ENCODE results near the gene HSPA2.

Gene HSPA2

DNA sequence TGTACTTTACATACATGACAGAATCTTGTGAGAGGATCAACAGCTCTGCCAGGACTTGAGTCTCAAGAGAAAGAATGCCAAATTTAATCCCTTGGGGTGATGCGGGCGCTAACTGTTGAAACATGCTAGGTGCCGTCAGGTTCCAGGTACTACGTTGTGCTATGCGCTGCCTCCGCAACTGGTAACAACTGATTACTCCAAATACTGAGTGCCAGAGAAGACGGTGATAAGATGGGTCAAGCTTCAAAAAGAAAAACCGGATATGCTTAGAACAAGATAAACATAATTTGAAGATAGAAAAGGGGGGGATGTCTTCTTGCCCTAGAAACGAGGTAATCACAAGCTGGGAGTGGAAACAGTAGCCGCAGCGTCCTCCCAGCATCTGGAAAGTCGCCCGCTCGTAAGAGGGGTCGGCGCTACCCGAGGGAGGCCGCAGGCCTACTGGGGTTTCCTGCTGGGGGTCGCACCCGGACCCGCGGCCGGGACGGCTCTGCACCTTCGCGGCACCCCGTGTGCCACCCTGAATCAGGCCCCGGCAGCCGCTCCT, 37.6 kb upstream of the HSPA2 start:
- WGBS = 5% methylated on average over 29 of the region's 29 CpGs
- peak overlapping the region; percentile 97 for H3K9ac ChIP-seq (ENCODE audit: low read length)
- peak overlapping the region; percentile 73 for H2AFZ ChIP-seq (ENCODE audit: low read depth, low read length)

DNA sequence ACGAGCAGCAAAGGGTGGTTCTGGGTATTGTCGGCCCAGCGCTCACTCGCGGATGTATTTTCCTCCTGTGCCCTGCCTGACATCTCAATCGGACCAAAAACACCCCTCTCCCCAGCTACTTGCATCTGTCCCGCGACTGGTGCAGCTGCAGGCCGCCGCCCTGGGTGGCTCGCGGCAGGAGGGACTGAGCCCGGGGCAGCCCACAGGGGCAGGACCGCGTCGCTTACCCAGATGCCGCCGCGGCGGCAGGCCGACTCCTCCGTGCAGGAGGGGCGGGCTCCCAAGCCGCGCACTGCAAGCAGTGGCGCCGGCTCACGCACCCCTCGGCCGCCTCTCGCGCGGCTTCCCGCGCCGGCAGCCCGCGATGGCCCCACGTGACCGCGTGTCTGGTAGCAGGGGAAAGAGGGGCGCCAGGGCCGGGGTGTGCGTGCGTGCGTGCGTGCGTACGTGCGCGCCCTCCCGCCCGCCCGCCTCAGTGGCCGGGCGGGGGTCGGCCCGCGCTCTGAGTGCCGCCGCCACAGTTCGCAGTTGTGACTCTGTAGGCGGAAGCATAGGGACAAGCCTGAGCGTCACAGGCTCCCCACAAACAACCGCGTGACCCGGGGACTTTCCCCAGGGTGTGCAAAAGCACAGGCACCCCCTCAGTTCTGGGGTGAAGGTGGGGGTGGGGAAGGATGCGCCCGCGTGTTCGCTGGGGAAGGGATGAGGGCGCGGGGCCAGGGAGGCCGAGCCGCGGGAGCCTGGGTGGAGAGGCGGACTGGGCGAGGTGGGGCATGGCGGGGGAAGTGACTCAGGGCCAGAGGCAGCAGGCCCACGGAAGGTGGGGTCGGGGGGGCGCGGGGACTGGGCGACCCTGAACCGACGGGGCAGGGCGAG, 36.9 kb upstream of the HSPA2 start, which contains the start of gene ZBTB25:
ZBTB25 (minus strand) TSS at position 405 of the 876 bp plus-strand sequence. CDS start 13,305 bp downstream, outside the sequence.
- Histone ChIP-seq H3K9ac (ENCODE audit: low read length) (peak within 1 kb of the TSS; percentile 97), H3K4me1 (ENCODE audit: control insufficient read depth, insufficient read depth, low read depth, low read length) (peaks cover 11% of the 10 kb centered on the region), H3K27me3 (ENCODE audit: control insufficient read depth in 1 of 2, insufficient read depth in 1 of 2, low read length in 2 of 2) (no peaks in the 10 kb centered on the region), H3K23ac (ENCODE audit: low read length in 2 of 2) (peak within 1 kb of the TSS; percentile 70 to 98), H3K14ac (ENCODE audit: low read length in 2 of 2) (peak within 1 kb of the TSS; percentile 63 to 100), H3K27ac (ENCODE audit: low read length, poor library complexity, severe bottlenecking) (peak within 1 kb of the TSS; percentile 100), H2BK15ac (ENCODE audit: low read depth, poor library complexity, severe bottlenecking) (peak within 1 kb of the TSS; percentile 99), H3K4ac (ENCODE audit: low read depth in 1 of 2, low read length in 2 of 2) (peak within 1 kb of the TSS; percentile 99), H4K8ac (ENCODE audit: low read length) (peak within 1 kb of the TSS; percentile 100), H2BK12ac (ENCODE audit: low read length in 2 of 2) (peak within 1 kb of the TSS; percentile 81 to 98), H2BK120ac (ENCODE audit: low read depth, low read length) (peak within 1 kb of the TSS; percentile 100), H3K79me1 (replicated peaks; ENCODE audit: low read length, poor library complexity, severe bottlenecking) (peaks cover 2% of the 10 kb centered on the region), H3K9me3 (ENCODE audit: control insufficient read depth, low read length) (no peaks in the 10 kb centered on the region), H2AK5ac (ENCODE audit: low read length, severe bottlenecking) (peak within 1 kb of the TSS; percentile 91), H3K18ac (ENCODE audit: low read depth in 1 of 2, low read length in 2 of 2) (peak within 1 kb of the TSS; percentile 99 to 100), H3K36me3 (ENCODE audit: control insufficient read depth in 1 of 2, insufficient read depth in 2 of 2, low read depth in 1 of 2, low read length in 2 of 2) (peaks cover 0 to 5% of the 10 kb centered on the region in 2 experiments), H3K4me3 (ENCODE audit: insufficient read depth in 1 of 2, low read depth in 1 of 2, low read length in 2 of 2) (peak within 1 kb of the TSS; percentile 93), H2AFZ (ENCODE audit: low read depth, low read length) (peak within 1 kb of the TSS; percentile 73), H2BK5ac (ENCODE audit: low read depth, low read length, poor library complexity, severe bottlenecking) (peak within 1 kb of the TSS; percentile 100), H4K91ac (ENCODE audit: low read length) (peak within 1 kb of the TSS; percentile 100), H3K4me2 (ENCODE audit: low read length, poor library complexity, severe bottlenecking) (peak within 1 kb of the TSS; percentile 96)
- 1% methylated on average over 82 of the region's 87 CpGs for WGBS
- peak; percentile 95 for DNase-seq

More for the DNA sequence above, 37.6 kb upstream of the HSPA2 start:
- peak overlapping the region; percentile 91 for H2BK5ac ChIP-seq (ENCODE audit: low read depth, low read length, poor library complexity, severe bottlenecking)
- peaks cover 2% of the 10 kb centered on the region for H3K79me1 ChIP-seq (replicated peaks; ENCODE audit: low read length, poor library complexity, severe bottlenecking)
- H2BK15ac ChIP-seq (ENCODE audit: low read depth, poor library complexity, severe bottlenecking) = peak overlapping the region; percentile 98
- H3K36me3 ChIP-seq (ENCODE audit: control insufficient read depth in 1 of 2, insufficient read depth in 2 of 2, low read depth in 1 of 2, low read length in 2 of 2) = peaks cover 0 to 6% of the 10 kb centered on the region in 2 experiments
- H3K27me3 ChIP-seq (ENCODE audit: control insufficient read depth in 1 of 2, insufficient read depth in 1 of 2, low read length in 2 of 2) = no peaks in the 10 kb centered on the region
- peak overlapping the region; percentile 78 for H2BK120ac ChIP-seq (ENCODE audit: low read depth, low read length)
- peaks cover 11% of the 10 kb centered on the region for H3K4me1 ChIP-seq (ENCODE audit: control insufficient read depth, insufficient read depth, low read depth, low read length)
- DNase-seq = no peak
- H3K9me3 ChIP-seq (ENCODE audit: control insufficient read depth, low read length) = no peaks in the 10 kb centered on the region
- peak overlapping the region; percentile 93 for H4K91ac ChIP-seq (ENCODE audit: low read length)
- peak overlapping the region; percentile 99 for H3K4ac ChIP-seq (ENCODE audit: low read depth in 1 of 2, low read length in 2 of 2)
- H3K23ac ChIP-seq (ENCODE audit: low read length in 2 of 2) = peak overlapping the region in 1 of 2 experiments; percentile 98
- H3K18ac ChIP-seq (ENCODE audit: low read depth in 1 of 2, low read length in 2 of 2) = peak overlapping the region; percentile 99 to 100
- H2BK12ac ChIP-seq (ENCODE audit: low read length in 2 of 2) = peak overlapping the region; percentile 28 to 98
- peak overlapping the region; percentile 93 for H3K4me3 ChIP-seq (ENCODE audit: insufficient read depth in 1 of 2, low read depth in 1 of 2, low read length in 2 of 2)
- peak overlapping the region; percentile 97 for H4K8ac ChIP-seq (ENCODE audit: low read length)
- peak overlapping the region; percentile 98 for H3K27ac ChIP-seq (ENCODE audit: low read length, poor library complexity, severe bottlenecking)
- peak overlapping the region in 1 of 2 experiments; percentile 100 for H3K14ac ChIP-seq (ENCODE audit: low read length in 2 of 2)
- H3K4me2 ChIP-seq (ENCODE audit: low read length, poor library complexity, severe bottlenecking) = peak overlapping the region; percentile 96
- H2AK5ac ChIP-seq (ENCODE audit: low read length, severe bottlenecking) = peak overlapping the region; percentile 68

DNA sequence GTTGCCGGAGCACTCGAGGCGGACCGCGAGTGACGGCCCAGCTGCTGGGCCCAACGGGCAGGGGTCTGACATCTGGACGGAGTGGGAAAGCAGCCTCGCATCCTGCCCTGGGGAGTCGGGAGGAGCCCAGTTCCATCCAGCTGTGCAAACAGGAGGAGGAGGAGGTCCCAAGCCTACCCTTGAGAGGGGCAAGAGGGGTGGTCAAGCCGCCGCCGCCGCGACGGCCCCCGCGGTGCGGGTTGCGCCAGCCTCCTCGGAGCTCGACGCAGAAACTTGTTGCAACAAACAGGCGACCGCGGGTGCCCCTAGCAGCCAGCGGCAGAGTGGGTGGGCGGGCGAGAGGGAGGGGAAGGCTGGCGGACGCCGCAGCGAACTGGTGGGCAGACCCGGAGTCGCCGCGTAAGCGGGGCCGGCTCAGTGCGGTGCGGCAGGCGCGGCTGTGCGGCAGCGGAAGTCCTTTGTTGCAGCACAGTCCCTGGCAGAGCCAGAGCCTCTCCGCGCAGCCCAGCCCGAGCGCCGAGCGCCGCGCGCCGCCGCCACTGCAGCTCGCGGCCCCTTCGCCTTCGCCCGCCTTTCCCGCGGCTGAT, 36.1 kb upstream of the HSPA2 start, which contains the start of gene ZBTB1:
ZBTB1 (plus strand) TSS at position 461 of the 587 bp plus-strand sequence. CDS start 16,735 bp downstream, outside the sequence.
- H3K4ac ChIP-seq (ENCODE audit: low read depth in 1 of 2, low read length in 2 of 2) = peak within 1 kb of the TSS; percentile 99
- peak within 1 kb of the TSS; percentile 99 for H2BK15ac ChIP-seq (ENCODE audit: low read depth, poor library complexity, severe bottlenecking)
- 0% methylated on average over 57 of the region's 63 CpGs for WGBS
- H3K23ac ChIP-seq (ENCODE audit: low read length in 2 of 2) = peak within 1 kb of the TSS; percentile 70 to 97
- peak within 1 kb of the TSS; percentile 63 to 99 for H3K14ac ChIP-seq (ENCODE audit: low read length in 2 of 2)
- peak; percentile 95 for DNase-seq
- H4K8ac ChIP-seq (ENCODE audit: low read length) = peak within 1 kb of the TSS; percentile 100
- peak within 1 kb of the TSS; percentile 100 for H3K27ac ChIP-seq (ENCODE audit: low read length, poor library complexity, severe bottlenecking)
- H2AFZ ChIP-seq (ENCODE audit: low read depth, low read length) = peak within 1 kb of the TSS; percentile 56
- peak within 1 kb of the TSS; percentile 100 for H4K91ac ChIP-seq (ENCODE audit: low read length)
- H3K36me3 ChIP-seq (ENCODE audit: control insufficient read depth in 1 of 2, insufficient read depth in 2 of 2, low read depth in 1 of 2, low read length in 2 of 2) = no peaks in the 10 kb centered on the region
- no peaks in the 10 kb centered on the region for H3K27me3 ChIP-seq (ENCODE audit: control insufficient read depth in 1 of 2, insufficient read depth in 1 of 2, low read length in 2 of 2)
- no peaks in the 10 kb centered on the region for H3K79me1 ChIP-seq (replicated peaks; ENCODE audit: low read length, poor library complexity, severe bottlenecking)
- peak within 1 kb of the TSS; percentile 91 for H2AK5ac ChIP-seq (ENCODE audit: low read length, severe bottlenecking)
- peak within 1 kb of the TSS; percentile 81 to 89 for H2BK12ac ChIP-seq (ENCODE audit: low read length in 2 of 2)
- H3K4me3 ChIP-seq (ENCODE audit: insufficient read depth in 1 of 2, low read depth in 1 of 2, low read length in 2 of 2) = peak within 1 kb of the TSS; percentile 93
- H3K9ac ChIP-seq (ENCODE audit: low read length) = peak within 1 kb of the TSS; percentile 97
- H2BK120ac ChIP-seq (ENCODE audit: low read depth, low read length) = peak within 1 kb of the TSS; percentile 100
- peak within 1 kb of the TSS; percentile 96 for H3K4me2 ChIP-seq (ENCODE audit: low read length, poor library complexity, severe bottlenecking)
- H3K4me1 ChIP-seq (ENCODE audit: control insufficient read depth, insufficient read depth, low read depth, low read length) = peaks cover 14% of the 10 kb centered on the region
- H2BK5ac ChIP-seq (ENCODE audit: low read depth, low read length, poor library complexity, severe bottlenecking) = peak within 1 kb of the TSS; percentile 100
- no peaks in the 10 kb centered on the region for H3K9me3 ChIP-seq (ENCODE audit: control insufficient read depth, low read length)
- peak within 1 kb of the TSS; percentile 99 to 100 for H3K18ac ChIP-seq (ENCODE audit: low read depth in 1 of 2, low read length in 2 of 2)
